Skeletal muscle tissue (tissue), 5 donors: Measurements from ENCODE around the gene FBXL12. TPM values are rescaled to one million over a fixed set of nuclear protein-coding genes. Genes with fewer than 3 reads are reported as not detected.
"Not testable (repeated sequence)": the region's sequence is repeated elsewhere in the genome, so short reads cannot be mapped to it uniquely, and the experiment has no call there.

Experiments
- H3K27ac ChIP-seq: one replicate; pipeline ENCODE4 v1.7.0; 2013; ENCODE audit warnings: mild to moderate bottlenecking, low read depth, low read length, inconsistent platforms
- H3K27me3 ChIP-seq, 3 donors: one replicate each; pipeline ENCODE4 v1.7.0; 2013; ENCODE audit warnings: low read length in 3 of 3; ENCODE audit not compliant: control insufficient read depth in 3 of 3, insufficient read depth in 3 of 3
- H3K36me3 ChIP-seq, 3 donors: one replicate each; pipeline ENCODE4 v1.7.0; 2013; ENCODE audit warnings: low read length in 3 of 3; ENCODE audit not compliant: control insufficient read depth in 3 of 3, insufficient read depth in 3 of 3
- H3K4me1 ChIP-seq, 3 donors: one replicate each; pipeline ENCODE4 v1.7.0; 2013; ENCODE audit warnings: low read length in 3 of 3, mild to moderate bottlenecking in 3 of 3; ENCODE audit not compliant: control insufficient read depth in 3 of 3, insufficient read depth in 3 of 3
- H3K4me3 ChIP-seq, 3 donors: one replicate each; pipeline ENCODE4 v1.7.0; 2013; ENCODE audit warnings: low read length in 3 of 3
- H3K9ac ChIP-seq, 3 donors: one replicate each; pipeline ENCODE4 v1.7.0; 2013; ENCODE audit warnings: low read length in 3 of 3, mild to moderate bottlenecking in 3 of 3, moderate library complexity in 2 of 3, low read depth in 1 of 3
- H3K9me3 ChIP-seq, 3 donors: one replicate each; pipeline ENCODE4 v1.7.0; 2013; ENCODE audit warnings: low read length in 3 of 3; ENCODE audit not compliant: control insufficient read depth in 3 of 3
- small RNA-seq: library from RNA; depleted of rRNA; stranded (forward); fragments of <200 nt; gene quantifications from one replicate; pipeline ENCODE3, GENCODE V24; 2014
- total RNA-seq: library from RNA; depleted of rRNA; stranded (reverse); fragments of >200 nt; gene quantifications from one replicate; pipeline ENCODE4 v1.2.3, GENCODE V29; 2014
- donor health status: Osteomylitis.

FBXL12 gene
- total RNA-seq, 1 donor from 2014 or later: 10.4 TPM

DNA sequence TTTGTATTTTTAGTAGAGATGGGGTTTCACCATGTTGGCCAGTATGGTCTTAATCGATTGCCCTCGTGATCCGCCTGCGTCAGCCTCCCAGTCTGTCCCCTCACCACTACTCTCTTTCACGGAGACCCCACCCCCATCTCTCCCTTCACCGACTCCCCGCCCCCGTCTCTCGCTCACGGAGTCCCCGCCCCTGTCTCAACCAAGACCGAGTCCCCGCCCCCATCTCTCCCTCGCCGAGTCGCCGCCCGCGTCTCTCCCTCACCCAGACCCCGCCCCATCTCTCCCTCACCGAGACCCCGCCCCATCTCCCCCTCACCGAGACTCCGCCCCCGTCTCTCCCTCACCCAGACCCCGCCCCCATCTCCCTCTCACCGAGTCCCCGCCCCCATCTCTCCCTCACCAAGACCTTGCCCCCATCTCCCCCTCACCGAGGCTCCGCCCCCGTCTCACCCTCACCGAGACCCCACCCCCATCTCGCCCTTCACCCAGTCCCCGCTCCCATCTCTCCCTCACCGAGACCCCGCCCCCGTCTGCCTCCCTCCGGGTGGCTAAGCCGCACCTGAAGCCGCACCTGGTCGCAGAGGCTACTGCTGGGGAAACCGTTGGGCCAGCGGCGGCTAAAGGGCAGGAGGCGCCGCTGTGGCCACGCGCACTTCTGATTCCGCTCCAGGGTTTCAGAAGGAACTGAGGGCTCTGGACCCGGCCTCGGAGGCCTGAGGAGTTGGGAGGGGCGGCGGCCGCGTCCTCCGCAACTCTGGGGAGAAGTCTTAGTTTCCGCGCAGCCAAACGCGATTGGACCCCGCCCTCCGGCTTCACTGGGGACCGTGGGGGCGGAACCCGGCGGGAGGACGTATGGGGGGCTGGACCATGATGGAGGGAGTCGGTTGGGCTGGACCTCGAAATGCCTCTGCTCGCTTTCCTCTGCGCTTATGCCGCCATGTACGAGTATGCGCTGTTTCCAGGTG lies 33.2 kb downstream of the FBXL12 start:
- peak overlapping the region; percentile 63 to 73 (median 66) for H3K4me3 ChIP-seq
- peak overlapping the region; percentile 76 to 82 (median 81) for H3K9ac ChIP-seq

DNA sequence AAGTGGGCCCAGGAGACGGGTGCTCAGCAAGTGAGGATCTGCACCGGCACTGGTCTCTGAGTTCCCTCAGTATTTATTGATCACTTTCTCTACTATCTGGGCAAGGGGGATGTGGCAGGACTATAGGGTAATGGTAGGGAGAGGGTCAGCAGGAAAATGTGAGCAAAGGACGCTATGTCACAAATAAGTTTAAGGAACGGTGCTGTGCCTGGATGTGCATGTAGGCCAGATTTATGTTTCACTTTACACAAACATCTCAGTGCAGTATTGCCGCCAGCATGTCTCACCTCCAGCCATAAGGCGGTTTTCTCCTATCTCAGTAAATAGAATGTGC lies 34.7 kb downstream of the FBXL12 start:
- peaks cover 0 to 12% (median 9%) of the 10 kb centered on the region in 3 donors for H3K27me3 ChIP-seq
- H3K9me3 ChIP-seq, H3K4me3 ChIP-seq, H3K36me3 ChIP-seq, H3K9ac ChIP-seq, H3K4me1 ChIP-seq, H3K27ac ChIP-seq: not testable (repeated sequence)

More for the DNA sequence above, 33.2 kb downstream of the FBXL12 start:
- H3K27ac ChIP-seq: peak overlapping the region; percentile 93
- H3K36me3 ChIP-seq: no peaks in the 10 kb centered on the region
- peaks cover 0 to 3% (median 0%) of the 10 kb centered on the region in 3 donors for H3K4me1 ChIP-seq
- no peaks in the 10 kb centered on the region for H3K9me3 ChIP-seq
- H3K27me3 ChIP-seq: peaks cover 4 to 12% (median 9%) of the 10 kb centered on the region in 3 donors

DNA sequence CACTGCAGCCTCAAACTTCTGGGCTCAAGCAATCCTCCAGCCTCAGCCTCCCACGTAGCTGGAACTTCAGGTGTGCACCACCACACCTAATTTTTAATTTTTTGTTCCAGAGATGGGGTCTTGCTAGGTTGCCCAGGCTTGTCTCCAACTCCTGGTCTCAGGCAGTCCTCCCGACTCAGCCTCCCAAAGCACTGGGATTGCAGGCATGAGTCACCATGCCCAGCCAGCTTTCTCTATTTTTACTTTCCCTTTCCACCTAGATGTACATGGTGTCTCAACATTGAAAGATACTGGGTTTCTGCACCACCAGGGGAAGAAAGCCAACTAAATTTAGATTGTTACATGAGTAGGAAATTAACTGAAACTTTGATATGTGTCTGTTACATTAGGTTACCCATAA lies 36.5 kb downstream of the FBXL12 start:
- H3K36me3 ChIP-seq: no peaks in the 10 kb centered on the region
- no peak overlapping the region for H3K4me3 ChIP-seq
- no peak overlapping the region for H3K27ac ChIP-seq
- peaks cover 0 to 3% (median 0%) of the 10 kb centered on the region in 3 donors for H3K4me1 ChIP-seq
- H3K9ac ChIP-seq: no peak overlapping the region
- peaks cover 0 to 2% (median 0%) of the 10 kb centered on the region in 3 donors for H3K9me3 ChIP-seq
- H3K27me3 ChIP-seq: peaks cover 0 to 12% (median 5%) of the 10 kb centered on the region in 3 donors

DNA sequence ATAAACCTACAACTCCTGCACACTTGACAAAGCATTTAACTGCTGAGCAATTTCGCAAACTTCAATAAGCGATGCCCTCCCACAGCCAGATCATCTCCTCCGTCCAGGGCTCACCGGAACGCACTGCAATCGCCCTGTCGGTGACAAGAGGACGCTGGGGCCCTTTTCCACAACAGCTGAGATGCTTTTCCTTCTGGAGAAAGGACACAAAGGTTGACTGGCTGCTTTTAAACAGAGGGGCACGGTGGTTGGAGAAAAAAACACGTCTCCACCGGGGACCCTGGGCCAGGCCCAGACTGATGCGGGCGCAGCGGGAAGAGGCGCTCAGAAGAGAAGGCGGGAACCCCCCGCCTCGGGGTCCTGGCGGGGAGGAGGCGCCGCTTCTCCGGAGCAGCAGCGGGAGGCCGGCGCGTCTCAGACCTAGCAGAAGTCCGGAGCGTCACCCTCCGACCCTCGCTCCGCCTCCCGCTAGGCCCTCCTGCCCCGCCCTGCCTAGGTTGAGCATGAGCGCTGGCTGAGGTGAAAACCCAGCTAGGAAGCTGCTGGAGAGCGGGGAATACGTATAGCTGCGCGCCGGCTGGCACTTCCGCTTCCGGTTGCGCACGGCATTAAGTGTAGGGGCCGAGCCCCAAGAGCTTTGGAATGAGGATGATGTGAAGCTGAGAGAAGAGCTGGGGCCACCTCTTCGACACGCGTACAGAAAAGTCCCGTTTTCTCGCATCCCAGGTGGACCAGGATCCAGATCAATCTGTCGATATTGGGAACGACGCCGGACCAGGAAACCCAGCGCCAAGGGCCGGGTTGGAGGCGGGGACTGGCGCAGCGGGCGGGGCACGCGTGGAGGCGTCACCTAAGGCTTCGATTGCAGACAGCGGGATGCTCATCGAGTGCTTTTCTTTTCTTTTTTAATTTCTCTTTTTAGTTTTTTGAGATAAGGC lies 50.4 kb downstream of the FBXL12 start, which contains the start of gene ZNF846:
TSS of gene ZNF846 (minus strand) at position 564 of the 938 bp plus-strand sequence. CDS start 3,788 bp downstream, outside the sequence.
- peak within 1 kb of the TSS; percentile 96 to 99 (median 97) for H3K4me3 ChIP-seq
- H3K27me3 ChIP-seq: no peaks in the 10 kb centered on the region
- peaks cover 0 to 5% (median 4%) of the 10 kb centered on the region in 3 donors for H3K36me3 ChIP-seq
- H3K9ac ChIP-seq: peak within 1 kb of the TSS; percentile 87 to 94 (median 92)
- peak within 1 kb of the TSS; percentile 87 for H3K27ac ChIP-seq
- peaks cover 11 to 12% (median 12%) of the 10 kb centered on the region in 3 donors for H3K4me1 ChIP-seq
- no peaks in the 10 kb centered on the region for H3K9me3 ChIP-seq

Small RNA genes within 50 kb of the gene (small RNA-seq; reads per million reads assigned to genes)
- gene RF00156: not detected

Other genes starting within 250 kb of the FBXL12 start
- 26.6 TPM for gene ZNF121, start 234.6 kb downstream of the FBXL12 start, total RNA-seq
- gene ZNF561, start 197.8 kb downstream of the FBXL12 start, total RNA-seq: 36.5 TPM
- gene ZNF562, start 144.0 kb downstream of the FBXL12 start, total RNA-seq: 38.1 TPM
- 15.1 TPM for gene ZNF846, start 50.3 kb downstream of the FBXL12 start, total RNA-seq
- 133 TPM for gene UBL5, start 8.8 kb upstream of the FBXL12 start, total RNA-seq
- gene PIN1, start 16.2 kb upstream of the FBXL12 start, total RNA-seq: 58.5 TPM
- 18.8 TPM for gene OLFM2, start 117.4 kb upstream of the FBXL12 start, total RNA-seq
- 43.3 TPM for gene COL5A3, start 191.4 kb upstream of the FBXL12 start, total RNA-seq
- gene RDH8, start 194.4 kb upstream of the FBXL12 start, total RNA-seq: not detected